GM12801 (cell line): ENCODE data around the gene CC2D1A.

Experiments
- TF ChIP-seq, protein P1 (sequence below): IDR thresholded peaks from one replicate; pipeline ENCODE4 v1.5.1; 2011; ENCODE audit warnings: control low read depth; ENCODE audit not compliant: insufficient read length; ENCODE audit errors: extremely low read depth

Gene CC2D1A

DNA sequence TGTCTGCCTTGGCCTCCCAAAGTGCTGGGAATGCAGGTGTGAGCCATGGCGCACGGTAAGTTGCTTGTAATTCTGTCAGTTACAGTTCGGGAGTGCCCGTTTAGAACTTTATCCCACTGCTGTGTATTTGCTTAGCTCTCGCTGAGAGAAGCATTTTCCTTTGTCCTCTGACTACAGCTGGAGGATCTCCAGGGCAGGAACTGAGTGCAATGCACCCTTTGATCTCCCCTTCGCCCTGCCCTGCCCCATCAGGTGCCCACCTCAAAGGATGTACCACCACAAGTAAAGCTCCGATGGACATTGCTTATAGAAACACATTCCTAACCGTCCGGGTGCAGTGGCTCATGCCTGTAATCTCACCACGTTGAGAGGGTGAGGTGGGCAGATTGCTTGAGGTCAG lies 6.6 kb upstream of the CC2D1A start:
- TF ChIP-seq, protein P1, sequence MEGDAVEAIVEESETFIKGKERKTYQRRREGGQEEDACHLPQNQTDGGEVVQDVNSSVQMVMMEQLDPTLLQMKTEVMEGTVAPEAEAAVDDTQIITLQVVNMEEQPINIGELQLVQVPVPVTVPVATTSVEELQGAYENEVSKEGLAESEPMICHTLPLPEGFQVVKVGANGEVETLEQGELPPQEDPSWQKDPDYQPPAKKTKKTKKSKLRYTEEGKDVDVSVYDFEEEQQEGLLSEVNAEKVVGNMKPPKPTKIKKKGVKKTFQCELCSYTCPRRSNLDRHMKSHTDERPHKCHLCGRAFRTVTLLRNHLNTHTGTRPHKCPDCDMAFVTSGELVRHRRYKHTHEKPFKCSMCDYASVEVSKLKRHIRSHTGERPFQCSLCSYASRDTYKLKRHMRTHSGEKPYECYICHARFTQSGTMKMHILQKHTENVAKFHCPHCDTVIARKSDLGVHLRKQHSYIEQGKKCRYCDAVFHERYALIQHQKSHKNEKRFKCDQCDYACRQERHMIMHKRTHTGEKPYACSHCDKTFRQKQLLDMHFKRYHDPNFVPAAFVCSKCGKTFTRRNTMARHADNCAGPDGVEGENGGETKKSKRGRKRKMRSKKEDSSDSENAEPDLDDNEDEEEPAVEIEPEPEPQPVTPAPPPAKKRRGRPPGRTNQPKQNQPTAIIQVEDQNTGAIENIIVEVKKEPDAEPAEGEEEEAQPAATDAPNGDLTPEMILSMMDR, result no peak

DNA sequence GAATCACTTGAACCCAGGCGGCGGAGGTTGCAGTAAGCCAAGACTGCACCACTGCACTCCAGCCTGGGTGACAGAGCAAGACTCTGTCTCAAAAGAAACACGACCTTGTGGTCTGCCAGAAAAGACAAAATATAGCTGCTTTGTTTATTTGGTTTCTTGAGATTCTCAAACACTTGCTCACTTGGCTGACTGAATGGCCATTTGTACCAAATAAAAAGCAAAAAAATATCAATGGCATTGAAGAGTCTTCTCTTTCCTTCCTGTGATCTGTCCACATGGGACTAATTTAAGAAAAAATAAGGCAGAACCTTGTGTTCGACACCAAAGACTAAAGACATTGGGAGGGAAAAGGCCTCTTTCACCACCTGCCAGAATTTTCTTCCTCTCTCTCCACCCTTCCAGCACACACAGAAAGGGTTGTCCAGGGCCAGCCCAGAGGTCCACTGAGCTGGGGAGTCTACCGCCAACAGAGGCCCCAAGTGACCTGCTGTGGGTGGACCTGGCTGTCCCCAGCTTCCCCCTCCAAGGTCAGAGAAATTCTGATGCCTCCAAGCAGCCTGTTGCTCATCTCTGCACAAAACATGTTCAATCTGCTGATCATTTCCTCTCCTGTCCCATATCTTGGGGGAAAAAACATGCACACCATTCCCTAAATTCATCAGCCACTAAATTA lies 6.0 kb upstream of the CC2D1A start:
- TF ChIP-seq, protein P1, result no peak

DNA sequence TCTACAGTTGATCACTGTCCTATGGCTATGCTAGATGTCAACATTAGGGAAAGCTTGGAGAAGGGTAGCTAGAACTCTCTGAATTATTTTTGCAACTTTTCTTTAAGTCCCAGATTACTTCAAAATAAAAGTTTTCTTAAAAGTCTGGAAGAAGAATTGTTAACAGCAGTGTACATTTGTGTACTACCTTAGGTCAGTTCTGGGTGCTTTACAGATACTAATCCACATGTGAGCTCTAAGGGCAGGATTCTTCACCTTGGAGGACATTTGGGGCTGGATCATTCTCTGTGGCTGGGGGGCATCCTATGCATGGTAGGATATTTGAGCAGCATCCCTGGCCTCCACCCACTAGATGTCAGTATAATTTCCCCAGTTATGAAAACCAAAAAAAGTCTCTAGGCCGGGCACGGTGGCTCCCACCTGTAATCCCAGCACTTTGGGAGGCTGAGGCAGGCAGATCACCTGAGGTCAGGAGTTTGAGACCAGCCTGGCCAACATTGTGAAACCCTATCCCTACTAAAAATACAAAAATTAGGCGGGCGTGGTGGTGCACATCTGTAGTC lies 2.9 kb upstream of the CC2D1A start:
- TF ChIP-seq, protein P1, result no peak

DNA sequence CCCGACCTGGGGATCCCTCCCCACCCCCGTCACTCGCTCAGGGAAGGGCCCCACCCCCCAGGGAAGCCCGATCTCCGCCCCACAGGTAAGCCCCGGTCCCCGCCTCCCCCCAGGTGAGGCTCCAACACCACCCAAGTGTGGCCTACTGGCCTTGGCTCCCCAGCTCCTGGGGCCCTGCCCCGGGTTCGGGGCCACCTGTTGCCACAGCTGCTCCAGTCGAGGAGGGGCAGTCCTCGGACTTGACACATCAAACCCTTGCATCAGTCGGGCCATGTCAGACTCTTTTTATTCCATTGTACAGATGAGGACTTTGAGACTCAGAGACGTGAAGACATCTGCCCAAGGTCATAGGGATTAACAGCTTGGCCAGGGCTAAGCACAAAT lies 512 bp downstream of the CC2D1A start:
- TF ChIP-seq, protein P1, result no peak

- TF ChIP-seq, protein P1, result no peak
These were observed 909 bp downstream of the CC2D1A start for GRCh38 chr19:13906910-13907309.

- TF ChIP-seq, protein P1, result no peak
These were observed 2.7 kb downstream of the CC2D1A start for GRCh38 chr19:13908674-13909073.

DNA sequence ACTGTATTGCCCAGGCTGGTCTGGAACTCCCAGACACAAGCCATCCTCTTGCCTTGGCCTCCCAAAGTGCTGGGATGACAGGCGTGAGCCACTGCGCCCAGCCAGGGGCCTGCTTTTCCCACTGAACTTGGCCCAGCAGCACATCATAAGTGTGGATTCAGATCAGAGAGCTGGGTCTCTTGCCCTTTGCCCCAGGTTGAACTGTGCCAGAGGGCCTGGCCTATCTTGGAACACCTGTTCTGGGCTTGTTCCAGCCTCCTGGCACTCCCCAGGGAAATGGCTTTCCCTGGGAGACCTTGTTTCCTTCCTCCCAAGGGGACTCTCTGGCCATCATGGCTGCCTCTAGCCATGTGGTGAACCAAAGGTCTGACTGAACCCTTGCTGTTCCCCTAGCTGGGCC lies 3.4 kb downstream of the CC2D1A start:
- TF ChIP-seq, protein P1, result no peak
